Left ventricle myocardium inferior (tissue), 1 donor: ENCODE measurements around the gene NCF4. TPM values are rescaled to one million over a fixed set of nuclear protein-coding genes. Genes with fewer than 3 reads are reported as not detected.

Source experiments
- DNase-seq: peaks from one replicate; pipeline ENCODE4 v3.0.0-alpha.2; 2020
- H3K27ac ChIP-seq: fragments of 200-600 bp; replicated peaks from 2 replicates; pipeline ENCODE4 v1.8.0; 2021
- H3K27me3 ChIP-seq: fragments of 200-600 bp; 2 replicates; pipeline ENCODE4 v1.8.0; 2021; ENCODE audit warnings: low read depth
- H3K36me3 ChIP-seq: fragments of 200-600 bp; 2 replicates; pipeline ENCODE4 v1.8.0; 2021
- H3K4me1 ChIP-seq: fragments of 200-600 bp; 2 replicates; pipeline ENCODE4 v1.8.0; 2021
- H3K4me3 ChIP-seq: fragments of 200-600 bp; 2 replicates; pipeline ENCODE4 v1.8.0; 2021; ENCODE audit warnings: mild to moderate bottlenecking, moderate library complexity
- H3K9me3 ChIP-seq: fragments of 200-600 bp; replicated peaks from 2 replicates; pipeline ENCODE4 v1.8.0; 2021
- intact Hi-C: fragments of 100-400 bp; cut with micrococcal nuclease; formaldehyde crosslinking; loops from one replicate; pipeline ENCODE4 v1.11.0; 2022
- total RNA-seq: library from RNA; stranded (reverse); fragmentation: NEBNext Ultra II Directional; extraction: Animal tissue kit (Norgen Biotek cat#: 25700); gene quantifications from one replicate; pipeline ENCODE4 v1.2.1, GENCODE V29; 2021
- TF ChIP-seq, protein P1 (sequence below): fragments of 200-600 bp; IDR thresholded peaks from 2 replicates; pipeline ENCODE4 v1.8.0; 2021; ENCODE audit warnings: antibody characterized with exemption, mild to moderate bottlenecking, borderline replicate concordance
- donor health status: DM: no; HTN: yes; CAD: no; lungs with severe emphysema.

NCF4 gene
- total RNA-seq, 1 donor from 2014 or later, result 5.5 TPM

DNA sequence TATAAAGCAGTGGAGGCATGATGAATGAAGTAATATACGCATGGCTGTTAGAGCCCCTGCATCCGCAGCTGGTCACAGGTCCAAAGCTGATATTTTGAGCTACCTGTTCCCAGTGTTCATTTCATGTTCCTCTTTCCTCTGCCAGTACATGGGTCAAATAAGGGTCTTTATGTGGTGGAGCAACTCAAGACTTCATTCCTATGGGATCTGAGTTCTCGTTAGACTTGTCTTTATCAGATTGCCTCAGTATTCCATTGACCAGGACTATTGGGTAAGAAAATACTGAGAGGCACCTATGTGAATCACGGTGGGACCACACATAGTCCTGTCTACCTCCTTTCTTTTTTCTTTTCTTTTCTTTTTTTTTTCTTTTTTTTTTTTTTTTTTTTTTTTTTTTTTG lies 25.2 kb downstream of the NCF4 start:
- DNase-seq, result no peak
- Histone ChIP-seq H3K36me3 (no peaks in the 10 kb centered on the region), H3K27ac (no peak overlapping the region), H3K4me3 (no peak overlapping the region), H3K9me3 (peaks cover 27% of the 10 kb centered on the region), H3K4me1 (no peaks in the 10 kb centered on the region), H3K27me3 (peaks cover 21% of the 10 kb centered on the region)
- intact Hi-C loops, result no loop called here
- TF ChIP-seq, protein P1, sequence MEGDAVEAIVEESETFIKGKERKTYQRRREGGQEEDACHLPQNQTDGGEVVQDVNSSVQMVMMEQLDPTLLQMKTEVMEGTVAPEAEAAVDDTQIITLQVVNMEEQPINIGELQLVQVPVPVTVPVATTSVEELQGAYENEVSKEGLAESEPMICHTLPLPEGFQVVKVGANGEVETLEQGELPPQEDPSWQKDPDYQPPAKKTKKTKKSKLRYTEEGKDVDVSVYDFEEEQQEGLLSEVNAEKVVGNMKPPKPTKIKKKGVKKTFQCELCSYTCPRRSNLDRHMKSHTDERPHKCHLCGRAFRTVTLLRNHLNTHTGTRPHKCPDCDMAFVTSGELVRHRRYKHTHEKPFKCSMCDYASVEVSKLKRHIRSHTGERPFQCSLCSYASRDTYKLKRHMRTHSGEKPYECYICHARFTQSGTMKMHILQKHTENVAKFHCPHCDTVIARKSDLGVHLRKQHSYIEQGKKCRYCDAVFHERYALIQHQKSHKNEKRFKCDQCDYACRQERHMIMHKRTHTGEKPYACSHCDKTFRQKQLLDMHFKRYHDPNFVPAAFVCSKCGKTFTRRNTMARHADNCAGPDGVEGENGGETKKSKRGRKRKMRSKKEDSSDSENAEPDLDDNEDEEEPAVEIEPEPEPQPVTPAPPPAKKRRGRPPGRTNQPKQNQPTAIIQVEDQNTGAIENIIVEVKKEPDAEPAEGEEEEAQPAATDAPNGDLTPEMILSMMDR, result no peak

DNA sequence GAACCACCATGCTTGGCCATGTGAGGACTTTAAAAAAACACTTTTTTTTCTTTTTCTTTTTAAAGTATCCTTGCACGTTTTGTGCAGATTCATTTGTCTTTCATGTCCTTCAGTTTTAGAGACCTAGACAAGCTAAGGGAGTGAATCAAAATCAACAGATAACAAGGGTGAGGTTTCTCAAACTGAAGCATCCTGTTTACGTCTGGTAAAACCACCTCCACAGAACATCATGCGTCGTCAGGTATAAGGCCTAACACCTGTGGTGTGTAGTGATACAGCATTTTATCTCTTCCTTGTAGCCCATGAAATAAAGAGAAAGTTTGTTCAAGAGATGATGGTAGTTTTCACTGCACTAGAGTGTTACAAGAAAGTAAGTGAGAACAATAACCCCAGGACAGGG lies 26.4 kb downstream of the NCF4 start:
- Histone ChIP-seq H3K4me3 (no peak overlapping the region), H3K9me3 (peaks cover 15% of the 10 kb centered on the region), H3K36me3 (no peaks in the 10 kb centered on the region), H3K27ac (no peak overlapping the region), H3K4me1 (no peaks in the 10 kb centered on the region), H3K27me3 (peaks cover 21% of the 10 kb centered on the region)
- no peak for DNase-seq
- TF ChIP-seq, protein P1, result no peak
- intact Hi-C loops, result no loop called here

- TF ChIP-seq, protein P1, result no peak
- no peaks in the 10 kb centered on the region for H3K36me3 ChIP-seq
- no peak overlapping the region for H3K4me3 ChIP-seq
- H3K27me3 ChIP-seq, result peaks cover 9% of the 10 kb centered on the region
- intact Hi-C loops, result no loop called here
- H3K9me3 ChIP-seq, result peaks cover 17% of the 10 kb centered on the region
- H3K4me1 ChIP-seq, result no peaks in the 10 kb centered on the region
- DNase-seq, result no peak
- no peak overlapping the region for H3K27ac ChIP-seq
These were observed 30.8 kb downstream of the NCF4 start for GRCh38 chr22:36891646-36892045.

DNA sequence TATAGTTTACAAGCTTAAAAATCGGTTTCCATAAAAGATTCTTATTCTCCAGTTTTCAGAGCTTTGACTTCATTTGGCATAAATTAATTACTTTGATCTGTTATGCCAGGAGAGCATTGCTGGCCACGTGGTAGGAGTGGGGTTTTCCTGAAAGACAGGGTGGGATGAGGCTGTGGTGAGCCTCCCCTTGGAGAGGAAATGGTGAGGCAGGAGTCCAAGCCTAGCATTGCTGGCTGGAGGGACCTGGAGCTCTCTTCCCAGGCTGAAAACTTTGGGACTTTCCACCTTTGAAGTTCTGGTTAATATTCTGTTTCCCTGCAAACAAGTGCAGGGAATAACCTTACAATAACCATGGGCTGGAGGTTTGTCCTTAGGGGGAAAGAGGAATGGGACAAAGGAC lies 31.5 kb downstream of the NCF4 start:
- no peak for DNase-seq
- Histone ChIP-seq H3K4me1 (no peaks in the 10 kb centered on the region), H3K27ac (no peak overlapping the region), H3K27me3 (peaks cover 10% of the 10 kb centered on the region), H3K9me3 (peaks cover 18% of the 10 kb centered on the region), H3K36me3 (no peaks in the 10 kb centered on the region), H3K4me3 (no peak overlapping the region)
- intact Hi-C loops, result no loop called here
- TF ChIP-seq, protein P1, result no peak

GRCh38 chr22:36893262-36893661 lies 32.5 kb downstream of the NCF4 start:
- no peak overlapping the region for H3K27ac ChIP-seq

More at GRCh38 chr22:36893262-36893661, 32.5 kb downstream of the NCF4 start:
- no peaks in the 10 kb centered on the region for H3K36me3 ChIP-seq
- peaks cover 22% of the 10 kb centered on the region for H3K9me3 ChIP-seq
- TF ChIP-seq, protein P1, result no peak
- no peak overlapping the region for H3K4me3 ChIP-seq
- H3K4me1 ChIP-seq, result no peaks in the 10 kb centered on the region
- peaks cover 15% of the 10 kb centered on the region for H3K27me3 ChIP-seq
- intact Hi-C loops, result no loop called here
- DNase-seq, result no peak
